CD4-positive, alpha-beta memory T cell (primary cell): ENCODE results near the gene SPRR2B. TPM values are rescaled to one million over a fixed set of nuclear protein-coding genes. Genes with fewer than 3 reads are reported as not detected.

Experiments used
- CTCF ChIA-PET: fragments of 350-600 bp; sonication (Branson Sonifier 250); formaldehyde crosslinking; loops from one replicate; lab custom pipeline; 2021; ENCODE audit warnings: inconsistent platforms; ENCODE audit not compliant: partially characterized antibody; lab: Charles Lee
- POLR2A ChIA-PET: fragments of 350-600 bp; sonication (Branson Sonifier 250); formaldehyde crosslinking; loops from one replicate; lab custom pipeline; 2021; ENCODE audit not compliant: partially characterized antibody; lab: Charles Lee
- DNase-seq, 5 donors: peaks; one replicate each; pipeline versions ENCODE4 v3.0.0 to v3.0.0-alpha.2; 2020 to 2022; ENCODE audit warnings: mixed read lengths in 1 of 5
- H3K27ac ChIP-seq: one replicate; pipeline ENCODE4 v1.7.0; 2013; ENCODE audit warnings: low read depth, low read length
- H3K27me3 ChIP-seq: 2 replicates; pipeline ENCODE4 v1.7.0; 2013; ENCODE audit warnings: mild to moderate bottlenecking, low read length, moderate library complexity; ENCODE audit not compliant: insufficient read depth
- H3K36me3 ChIP-seq: 2 replicates; pipeline ENCODE4 v1.7.0; 2013; ENCODE audit warnings: mild to moderate bottlenecking, low read length, moderate library complexity; ENCODE audit not compliant: insufficient read depth
- H3K4me1 ChIP-seq: 2 replicates; pipeline ENCODE4 v1.7.0; 2013; ENCODE audit warnings: mild to moderate bottlenecking, low read length, moderate library complexity; ENCODE audit not compliant: insufficient read depth
- H3K4me3 ChIP-seq, 2 donors: one replicate each; pipeline ENCODE4 v1.7.0; 2013; ENCODE audit warnings: low read length in 2 of 2, mild to moderate bottlenecking in 1 of 2
- H3K9me3 ChIP-seq, 2 donors: one replicate each; pipeline ENCODE4 v1.7.0; 2013; ENCODE audit warnings: low read length in 2 of 2, control low read depth in 1 of 2; ENCODE audit not compliant: control insufficient read depth in 1 of 2
- H3K27ac Mint-ChIP-seq, 7 donors: one replicate each; pipeline ENCODE4 v1.8.0; 2020 to 2021; ENCODE audit warnings: mixed read lengths in 7 of 7, mild to moderate bottlenecking in 6 of 7, inconsistent platforms in 3 of 7, moderate library complexity in 3 of 7
- H3K27me3 Mint-ChIP-seq, 2 donors: one replicate each; pipeline ENCODE4 v1.8.0; 2020 to 2021; ENCODE audit warnings: mixed read lengths in 2 of 2
- H3K36me3 Mint-ChIP-seq, 2 donors: one replicate each; pipeline ENCODE4 v1.8.0; 2020 to 2021; ENCODE audit warnings: mixed read lengths in 2 of 2, inconsistent platforms in 1 of 2, mild to moderate bottlenecking in 1 of 2
- H3K4me1 Mint-ChIP-seq, 4 donors: one replicate each; pipeline ENCODE4 v1.8.0; 2020 to 2021; ENCODE audit warnings: mixed read lengths in 4 of 4, mild to moderate bottlenecking in 1 of 4
- H3K4me3 Mint-ChIP-seq, 8 donors: one replicate each; pipeline ENCODE4 v1.8.0; 2020 to 2021; ENCODE audit warnings: mixed read lengths in 8 of 8, mild to moderate bottlenecking in 7 of 8, moderate library complexity in 6 of 8, inconsistent platforms in 3 of 8
- H3K9me3 Mint-ChIP-seq, 8 donors: one replicate each; pipeline ENCODE4 v1.8.0; 2020 to 2021; ENCODE audit warnings: mixed read lengths in 8 of 8, mild to moderate bottlenecking in 5 of 8, inconsistent platforms in 3 of 8, moderate library complexity in 1 of 8
- intact Hi-C: fragments of 100-400 bp; cut with micrococcal nuclease; formaldehyde crosslinking; loops from one replicate; pipeline ENCODE4 v1.15.1; 2023
- polyA plus RNA-seq, 2 donors: library from polyadenylated mRNA; unstranded; fragments of 300-500 nt; fragmentation: Illumina TruSeq; gene quantifications; one replicate each; pipeline ENCODE4 v1.2.3, GENCODE V29; 2021
- total RNA-seq, 2 experiments: library from RNA; stranded (reverse); gene quantifications; one replicate each; pipeline ENCODE4 v1.2.3, GENCODE V29; 2021

SPRR2B gene
- total and polyA plus RNA-seq, 4 experiments from 2014 or later, result not detected

DNA sequence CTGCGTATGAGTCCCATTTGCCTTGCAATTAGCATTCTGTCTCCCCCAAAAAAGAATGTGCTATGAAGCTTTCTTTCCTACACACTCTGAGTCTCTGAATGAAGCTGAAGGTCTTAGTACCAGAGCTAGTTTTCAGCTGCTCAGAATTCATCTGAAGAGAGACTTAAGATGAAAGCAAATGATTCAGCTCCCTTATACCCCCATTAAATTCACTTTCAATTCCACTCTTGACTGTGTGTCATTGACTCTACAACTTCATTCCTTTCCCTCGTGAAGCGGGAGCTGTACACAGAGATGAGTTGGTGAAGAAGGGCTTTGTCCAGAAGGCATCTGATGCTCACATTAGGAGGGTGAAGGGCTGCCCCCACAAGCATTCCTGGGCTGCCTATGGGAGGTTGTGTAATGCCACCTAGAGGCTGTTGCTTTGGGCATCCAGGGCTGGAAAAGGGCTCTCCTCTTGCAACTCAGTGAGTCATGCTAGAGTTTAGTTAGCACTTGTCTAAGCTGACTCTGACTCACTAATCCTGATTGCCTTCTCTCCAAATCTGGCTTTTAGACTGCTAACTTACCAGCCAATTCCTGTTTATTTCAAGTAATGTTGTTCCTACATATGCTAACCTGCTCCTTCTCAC, 38.6 kb downstream of the SPRR2B start:
- Mint-ChIP-seq H3K4me3 (no peak overlapping the region), H3K36me3 (no peaks in the 10 kb centered on the region), H3K27me3 (peaks cover 1 to 6% of the 10 kb centered on the region in 2 donors), H3K27ac (no peak overlapping the region), H3K9me3 (peaks cover 0 to 3% (median 0%) of the 10 kb centered on the region in 8 donors), H3K4me1 (no peaks in the 10 kb centered on the region)
- no peaks in the 10 kb centered on the region for H3K4me1 ChIP-seq
- H3K4me3 ChIP-seq, result no peak overlapping the region
- no peaks in the 10 kb centered on the region for H3K27me3 ChIP-seq
- H3K27ac ChIP-seq, result no peak overlapping the region
- POLR2A ChIA-PET, result no interaction called here
- H3K36me3 ChIP-seq, result no peaks in the 10 kb centered on the region
- DNase-seq, result no peak
- H3K9me3 ChIP-seq, result no peaks in the 10 kb centered on the region
- intact Hi-C loops, result no loop called here
- CTCF ChIA-PET, result no interaction called here

DNA sequence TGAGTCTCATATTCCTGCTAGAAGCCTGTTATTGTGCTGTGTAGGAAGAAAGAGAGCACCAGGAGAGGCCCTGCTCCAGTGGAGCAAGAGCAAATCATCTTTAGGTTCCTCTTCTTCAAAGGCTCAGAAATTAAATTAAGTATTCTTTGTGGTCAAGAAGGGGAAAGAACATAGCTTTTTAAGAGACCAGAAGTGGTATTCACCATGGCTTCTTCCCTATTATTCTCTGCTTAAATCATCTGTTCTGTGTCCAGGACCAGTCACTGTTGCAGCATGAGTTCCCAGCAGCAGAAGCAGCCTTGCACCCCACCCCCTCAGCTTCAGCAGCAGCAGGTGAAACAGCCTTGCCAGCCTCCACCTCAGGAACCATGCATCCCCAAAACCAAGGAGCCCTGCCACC, 39.3 kb downstream of the SPRR2B start:
- Mint-ChIP-seq H3K4me1 (no peaks in the 10 kb centered on the region), H3K9me3 (peaks cover 0 to 3% (median 0%) of the 10 kb centered on the region in 8 donors), H3K27me3 (peaks cover 1 to 6% of the 10 kb centered on the region in 2 donors), H3K27ac (no peak overlapping the region), H3K4me3 (no peak overlapping the region), H3K36me3 (no peaks in the 10 kb centered on the region)
- Histone ChIP-seq H3K27ac (no peak overlapping the region), H3K27me3 (no peaks in the 10 kb centered on the region), H3K36me3 (no peaks in the 10 kb centered on the region), H3K4me3 (no peak overlapping the region), H3K4me1 (no peaks in the 10 kb centered on the region), H3K9me3 (no peaks in the 10 kb centered on the region)
- intact Hi-C loops, result no loop called here
- ChIA-PET CTCF (no interaction called here), POLR2A (no interaction called here)
- DNase-seq, result no peak

DNA sequence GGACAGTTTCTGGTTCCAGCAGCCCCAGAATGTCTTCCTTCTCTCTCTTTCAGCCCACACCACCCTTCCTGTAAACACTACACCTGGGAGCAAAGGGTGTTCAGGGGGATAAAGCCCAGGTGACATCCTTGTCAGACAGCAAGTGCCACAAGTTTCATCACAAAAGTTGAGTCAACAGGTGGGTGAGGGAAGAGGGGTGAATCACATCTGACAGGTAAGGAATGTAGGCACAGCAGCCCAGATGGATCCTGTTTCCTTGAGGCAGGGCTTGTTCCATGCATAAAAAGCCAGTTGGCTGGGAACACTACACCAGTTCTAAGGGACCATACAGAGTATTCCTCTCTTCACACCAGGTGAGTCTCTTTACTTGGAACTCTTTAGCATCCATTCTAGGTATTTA, 40.5 kb downstream of the SPRR2B start, which contains the start of gene SPRR1B:
Gene SPRR1B (plus strand): TSS at position 309 of the 400 bp plus-strand sequence. CDS start 1,143 bp downstream, outside the sequence.
- Mint-ChIP-seq H3K4me1 (no peaks in the 10 kb centered on the region), H3K27me3 (peaks cover 1 to 8% of the 10 kb centered on the region in 2 donors), H3K27ac (peak within 1 kb of the TSS in 1 of 7 donors; percentile 58), H3K4me3 (no peak within 1 kb of the TSS), H3K9me3 (peaks cover 0 to 3% (median 0%) of the 10 kb centered on the region in 8 donors), H3K36me3 (no peaks in the 10 kb centered on the region)
- POLR2A ChIA-PET, result no interaction called here
- H3K27ac ChIP-seq, result no peak within 1 kb of the TSS
- DNase-seq, result no peak
- CTCF ChIA-PET, result no interaction called here
- H3K4me1 ChIP-seq, result no peaks in the 10 kb centered on the region
- intact Hi-C loops, result no loop called here
- H3K4me3 ChIP-seq, result no peak within 1 kb of the TSS
- H3K36me3 ChIP-seq, result no peaks in the 10 kb centered on the region
- H3K27me3 ChIP-seq, result no peaks in the 10 kb centered on the region
- no peaks in the 10 kb centered on the region for H3K9me3 ChIP-seq

DNA sequence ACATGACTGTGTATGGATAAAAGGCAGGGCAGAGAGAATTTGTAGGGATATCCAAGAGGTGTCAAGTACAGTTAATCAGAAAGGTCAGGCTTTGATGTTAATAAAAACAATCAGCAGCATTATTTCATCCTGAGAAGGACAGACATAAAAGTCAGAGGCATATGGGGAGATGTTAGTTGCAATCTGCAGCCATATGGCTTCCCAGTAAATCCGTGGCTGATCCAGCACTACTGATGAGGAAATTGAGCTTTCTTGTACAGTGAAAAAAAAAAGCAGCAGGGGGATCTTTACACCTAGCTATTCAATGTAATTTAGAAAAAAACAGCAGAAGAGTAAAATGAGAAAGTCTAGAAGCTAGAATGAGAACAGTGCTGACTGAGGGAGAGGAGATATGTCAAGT, 42.6 kb downstream of the SPRR2B start:
- H3K9me3 Mint-ChIP-seq, result peaks cover 0 to 3% (median 0%) of the 10 kb centered on the region in 8 donors
- Histone ChIP-seq H3K4me3 (no peak overlapping the region), H3K27ac (no peak overlapping the region), H3K36me3 (no peaks in the 10 kb centered on the region), H3K27me3 (no peaks in the 10 kb centered on the region), H3K9me3 (no peaks in the 10 kb centered on the region), H3K4me1 (no peaks in the 10 kb centered on the region)
- intact Hi-C loops, result no loop called here
- H3K4me1 Mint-ChIP-seq, result no peaks in the 10 kb centered on the region
- H3K36me3 Mint-ChIP-seq, result no peaks in the 10 kb centered on the region
- DNase-seq, result no peak
- no peak overlapping the region for H3K4me3 Mint-ChIP-seq
- H3K27ac Mint-ChIP-seq, result no peak overlapping the region
- H3K27me3 Mint-ChIP-seq, result peaks cover 3 to 8% of the 10 kb centered on the region in 2 donors
- ChIA-PET POLR2A (no interaction called here), CTCF (no interaction called here)

DNA sequence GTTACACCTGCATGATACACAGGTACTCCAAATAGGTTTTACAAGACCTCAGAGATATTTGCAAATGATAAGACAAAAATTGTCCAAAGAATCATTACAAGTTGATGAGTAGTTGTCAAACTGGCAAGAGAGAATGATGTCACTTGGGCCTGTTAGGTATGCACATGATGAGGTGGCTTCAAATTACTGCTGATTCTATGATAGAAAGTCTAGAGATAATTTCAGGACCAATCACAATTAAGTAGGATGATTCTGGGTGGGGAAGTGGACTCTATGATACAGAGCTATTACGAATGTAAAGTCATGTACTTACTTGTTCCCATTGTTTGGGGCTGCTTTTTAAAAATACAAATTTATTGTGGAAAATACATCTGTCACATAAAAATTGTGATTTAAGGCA, 45.6 kb downstream of the SPRR2B start:
- CTCF ChIA-PET, result no interaction called here
- no peaks in the 10 kb centered on the region for H3K4me1 ChIP-seq
- Mint-ChIP-seq H3K36me3 (no peaks in the 10 kb centered on the region), H3K4me3 (no peak overlapping the region), H3K27me3 (peaks cover 3 to 15% of the 10 kb centered on the region in 2 donors), H3K9me3 (peaks cover 0 to 3% (median 0%) of the 10 kb centered on the region in 8 donors), H3K27ac (no peak overlapping the region), H3K4me1 (no peaks in the 10 kb centered on the region)
- no peak overlapping the region for H3K4me3 ChIP-seq
- H3K9me3 ChIP-seq, result no peaks in the 10 kb centered on the region
- no peak overlapping the region for H3K27ac ChIP-seq
- POLR2A ChIA-PET, result no interaction called here
- DNase-seq, result no peak
- intact Hi-C loops, result no loop called here
- H3K27me3 ChIP-seq, result no peaks in the 10 kb centered on the region
- no peaks in the 10 kb centered on the region for H3K36me3 ChIP-seq

DNA sequence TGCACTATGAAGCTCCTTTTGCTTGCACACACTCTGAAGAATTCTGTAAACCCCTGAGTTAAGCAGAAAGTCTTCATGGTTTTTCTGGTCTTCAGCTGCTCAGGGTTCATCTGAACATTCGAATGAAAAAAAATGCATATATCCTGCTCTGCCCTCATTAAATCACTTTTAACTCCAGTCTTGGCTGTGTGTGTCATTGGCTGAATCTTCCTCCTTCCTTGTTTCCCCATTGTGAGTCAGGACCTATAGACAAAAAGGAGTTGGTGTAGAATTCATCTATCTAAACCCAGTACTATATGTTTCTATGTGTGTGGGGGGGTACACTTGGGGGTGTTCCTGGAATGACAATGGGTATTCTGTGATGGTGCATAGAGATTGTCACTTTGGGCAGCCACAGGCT, 47.0 kb downstream of the SPRR2B start:
- peaks cover 0 to 2% (median 0%) of the 10 kb centered on the region in 8 donors for H3K9me3 Mint-ChIP-seq
- no peaks in the 10 kb centered on the region for H3K36me3 ChIP-seq
- H3K27me3 ChIP-seq, result no peaks in the 10 kb centered on the region
- no peaks in the 10 kb centered on the region for H3K4me1 Mint-ChIP-seq
- H3K36me3 Mint-ChIP-seq, result no peaks in the 10 kb centered on the region
- H3K9me3 ChIP-seq, result no peaks in the 10 kb centered on the region
- POLR2A ChIA-PET, result no interaction called here
- no peak overlapping the region for H3K4me3 ChIP-seq
- H3K27me3 Mint-ChIP-seq, result peaks cover 4 to 22% of the 10 kb centered on the region in 2 donors
- intact Hi-C loops, result no loop called here
- no peak for DNase-seq
- H3K27ac ChIP-seq, result no peak overlapping the region
- no peaks in the 10 kb centered on the region for H3K4me1 ChIP-seq
- CTCF ChIA-PET, result no interaction called here
- H3K4me3 Mint-ChIP-seq, result no peak overlapping the region
- H3K27ac Mint-ChIP-seq, result no peak overlapping the region

DNA sequence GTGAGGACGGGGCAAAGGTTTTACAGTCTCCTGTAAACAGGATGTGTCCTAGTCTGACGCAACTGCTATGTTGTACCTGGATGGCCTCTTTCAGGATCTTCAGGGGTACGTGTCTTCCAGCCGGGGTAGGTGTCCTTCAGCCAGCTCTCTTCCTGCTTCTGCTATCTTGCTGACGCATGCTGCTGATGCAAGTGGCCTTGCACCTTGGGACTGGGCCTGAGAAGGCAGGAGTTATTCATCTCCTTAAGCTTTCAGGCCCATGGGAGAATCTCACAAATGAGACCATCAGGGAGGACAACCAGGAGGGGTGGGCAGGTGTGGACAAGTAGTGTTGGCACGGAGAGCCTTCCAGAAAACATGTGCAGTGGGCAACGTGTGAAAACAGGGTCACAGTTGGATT, 48.3 kb downstream of the SPRR2B start:
- intact Hi-C loops, result no loop called here
- Mint-ChIP-seq H3K27ac (no peak overlapping the region), H3K9me3 (peaks cover 0 to 2% (median 0%) of the 10 kb centered on the region in 8 donors), H3K27me3 (peaks cover 9 to 20% of the 10 kb centered on the region in 2 donors), H3K36me3 (no peaks in the 10 kb centered on the region), H3K4me3 (no peak overlapping the region), H3K4me1 (no peaks in the 10 kb centered on the region)
- ChIA-PET POLR2A (no interaction called here), CTCF (no interaction called here)
- Histone ChIP-seq H3K27me3 (no peaks in the 10 kb centered on the region), H3K4me1 (no peaks in the 10 kb centered on the region), H3K9me3 (no peaks in the 10 kb centered on the region), H3K4me3 (no peak overlapping the region), H3K27ac (no peak overlapping the region), H3K36me3 (no peaks in the 10 kb centered on the region)
- DNase-seq, result no peak
